OCI-LY1 (cell line): ENCODE data around the gene LRRC36.

Experiments
- H2AFZ ChIP-seq: fragments of 200-600 bp; sonication (generic), shearing (Covaris generic); 2 replicates; pipeline ENCODE4 v1.6.0; 2014; ENCODE audit warnings: antibody characterized with exemption, mild to moderate bottlenecking, low read length
- H3F3A ChIP-seq: fragments of 200-600 bp; sonication (generic), shearing (Covaris generic); 2 replicates; pipeline ENCODE4 v1.6.0; 2014; ENCODE audit warnings: mild to moderate bottlenecking, antibody characterized with exemption, low read length, moderate library complexity; ENCODE audit not compliant: insufficient read depth
- H3K27ac ChIP-seq: fragments of 200-600 bp; sonication (generic); 2 replicates; pipeline ENCODE4 v1.5.1; 2014; ENCODE audit warnings: low read length, mixed run types, mild to moderate bottlenecking, low read depth; ENCODE audit not compliant: poor library complexity, severe bottlenecking
- H3K27me3 ChIP-seq: fragments of 200-600 bp; sonication (generic); 2 replicates; pipeline ENCODE4 v1.6.0; 2014; ENCODE audit warnings: antibody characterized with exemption, mild to moderate bottlenecking, low read length, moderate library complexity; ENCODE audit not compliant: insufficient read depth
- H3K36me3 ChIP-seq: fragments of 200-600 bp; sonication (generic); 2 replicates; pipeline ENCODE4 v1.6.1; 2014; ENCODE audit warnings: mild to moderate bottlenecking, antibody characterized with exemption, low read length, moderate library complexity, mixed read lengths; ENCODE audit not compliant: insufficient read depth
- H3K4me1 ChIP-seq: fragments of 200-600 bp; sonication (generic); 2 replicates; pipeline ENCODE4 v1.5.1; 2014; ENCODE audit warnings: mild to moderate bottlenecking, low read length, moderate library complexity; ENCODE audit not compliant: insufficient read depth, severe bottlenecking
- H3K4me2 ChIP-seq: fragments of 200-600 bp; sonication (generic), shearing (Covaris generic); 2 replicates; pipeline ENCODE4 v1.6.1; 2014; ENCODE audit warnings: low read length
- H3K4me3 ChIP-seq: fragments of 200-600 bp; sonication (generic); 2 replicates; pipeline ENCODE4 v1.5.1; 2014; ENCODE audit warnings: low read length, low read depth, mild to moderate bottlenecking, mixed read lengths; ENCODE audit not compliant: poor library complexity, severe bottlenecking
- H3K79me2 ChIP-seq: fragments of 200-600 bp; shearing (Covaris generic); 2 replicates; pipeline ENCODE4 v1.6.1; 2016; ENCODE audit warnings: mixed run types, low read length, mixed read lengths; ENCODE audit not compliant: insufficient read depth
- H3K9ac ChIP-seq: fragments of 200-600 bp; sonication (generic), shearing (Covaris generic); 2 replicates; pipeline ENCODE4 v1.6.1; 2014; ENCODE audit warnings: mild to moderate bottlenecking, low read length, mixed read lengths
- H3K9me2 ChIP-seq: fragments of 200-600 bp; sonication (generic), shearing (Covaris generic); 2 replicates; pipeline ENCODE4 v1.6.1; 2014; ENCODE audit warnings: low read depth, mild to moderate bottlenecking, low read length, mixed read lengths
- H3K9me3 ChIP-seq: fragments of 200-600 bp; shearing (Covaris generic); 2 replicates; pipeline ENCODE4 v1.6.1; 2014; ENCODE audit warnings: low read length, mixed read lengths
- H4K20me1 ChIP-seq: fragments of 200-600 bp; sonication (generic), shearing (Covaris generic); 2 replicates; pipeline ENCODE4 v1.6.0; 2016; ENCODE audit warnings: mild to moderate bottlenecking, low read length; ENCODE audit not compliant: insufficient read depth
- EZH2 ChIP-seq: fragments of 200-600 bp; sonication (generic), shearing (Covaris generic); IDR thresholded peaks from 2 replicates; pipeline ENCODE4 v1.8.0; 2017; ENCODE audit warnings: borderline replicate concordance, mixed run types, mild to moderate bottlenecking, antibody characterized with exemption, low read length, moderate library complexity, mixed read lengths
- TF ChIP-seq, protein P1 (sequence below): fragments of 200-600 bp; sonication (generic), shearing (Covaris generic); IDR thresholded peaks from 2 replicates; pipeline ENCODE4 v1.5.1; 2017; ENCODE audit warnings: mild to moderate bottlenecking, antibody characterized with exemption, low read length, moderate library complexity, mixed read lengths

The LRRC36 gene

DNA sequence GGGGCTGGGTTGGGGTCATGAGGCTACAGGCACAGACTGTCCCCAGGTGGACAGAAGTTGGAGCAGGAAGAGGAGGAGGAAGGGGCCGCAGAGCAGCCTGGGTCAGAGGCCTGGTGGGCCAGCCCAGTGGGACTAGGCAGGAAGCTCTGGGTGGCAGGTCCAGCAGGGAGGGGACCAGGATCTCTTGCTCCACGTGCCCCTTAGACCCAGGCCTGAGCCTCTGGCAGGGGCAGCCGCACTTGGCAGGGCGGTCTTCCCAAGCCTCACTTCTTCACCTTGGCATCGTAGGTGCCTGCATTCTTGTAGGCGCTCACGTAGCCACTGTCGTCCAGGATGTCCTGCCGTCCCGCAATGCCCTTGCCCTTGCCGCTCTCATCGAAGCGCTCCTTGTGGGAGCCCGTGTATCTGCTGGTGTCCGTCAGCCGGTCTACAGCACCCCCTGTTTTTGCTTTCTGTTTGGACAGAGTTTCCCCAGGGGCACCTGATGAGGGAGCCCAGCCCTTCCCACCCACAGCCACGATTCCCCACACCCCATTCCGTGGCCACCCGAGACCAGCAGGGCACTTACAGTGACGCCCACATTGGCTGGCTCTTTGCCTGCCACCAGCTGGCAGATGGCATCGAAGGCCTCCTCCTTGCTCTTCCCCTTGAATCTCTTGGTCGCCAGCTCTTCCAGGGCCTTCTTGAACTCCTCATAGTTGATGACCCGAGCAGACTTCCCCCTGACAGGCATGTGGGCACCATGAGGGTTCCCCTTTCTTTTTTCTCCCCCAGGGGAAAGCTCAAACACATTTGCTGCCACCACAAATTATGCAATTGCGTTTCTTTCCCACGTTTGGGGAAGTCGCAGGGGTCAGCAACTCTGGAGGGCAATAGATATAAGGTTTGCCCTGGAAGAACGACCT is 63.5 kb downstream of the LRRC36 start:
- no peaks in the 10 kb centered on the region for H3K9me2 ChIP-seq
- H3K4me1 ChIP-seq = no peaks in the 10 kb centered on the region
- no peaks in the 10 kb centered on the region for H4K20me1 ChIP-seq
- no peaks in the 10 kb centered on the region for H3K9me3 ChIP-seq
- no peak overlapping the region for H3K9ac ChIP-seq
- no peaks in the 10 kb centered on the region for H3K27me3 ChIP-seq
- no peak overlapping the region for H3K27ac ChIP-seq
- no peaks in the 10 kb centered on the region for H3F3A ChIP-seq
- no peak overlapping the region for H3K4me3 ChIP-seq
- H3K36me3 ChIP-seq = no peaks in the 10 kb centered on the region
- no peak for TF ChIP-seq EZH2
- TF ChIP-seq, protein P1, sequence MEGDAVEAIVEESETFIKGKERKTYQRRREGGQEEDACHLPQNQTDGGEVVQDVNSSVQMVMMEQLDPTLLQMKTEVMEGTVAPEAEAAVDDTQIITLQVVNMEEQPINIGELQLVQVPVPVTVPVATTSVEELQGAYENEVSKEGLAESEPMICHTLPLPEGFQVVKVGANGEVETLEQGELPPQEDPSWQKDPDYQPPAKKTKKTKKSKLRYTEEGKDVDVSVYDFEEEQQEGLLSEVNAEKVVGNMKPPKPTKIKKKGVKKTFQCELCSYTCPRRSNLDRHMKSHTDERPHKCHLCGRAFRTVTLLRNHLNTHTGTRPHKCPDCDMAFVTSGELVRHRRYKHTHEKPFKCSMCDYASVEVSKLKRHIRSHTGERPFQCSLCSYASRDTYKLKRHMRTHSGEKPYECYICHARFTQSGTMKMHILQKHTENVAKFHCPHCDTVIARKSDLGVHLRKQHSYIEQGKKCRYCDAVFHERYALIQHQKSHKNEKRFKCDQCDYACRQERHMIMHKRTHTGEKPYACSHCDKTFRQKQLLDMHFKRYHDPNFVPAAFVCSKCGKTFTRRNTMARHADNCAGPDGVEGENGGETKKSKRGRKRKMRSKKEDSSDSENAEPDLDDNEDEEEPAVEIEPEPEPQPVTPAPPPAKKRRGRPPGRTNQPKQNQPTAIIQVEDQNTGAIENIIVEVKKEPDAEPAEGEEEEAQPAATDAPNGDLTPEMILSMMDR = no peak
- H2AFZ ChIP-seq = no peak overlapping the region
- no peaks in the 10 kb centered on the region for H3K79me2 ChIP-seq
- no peak overlapping the region for H3K4me2 ChIP-seq

DNA sequence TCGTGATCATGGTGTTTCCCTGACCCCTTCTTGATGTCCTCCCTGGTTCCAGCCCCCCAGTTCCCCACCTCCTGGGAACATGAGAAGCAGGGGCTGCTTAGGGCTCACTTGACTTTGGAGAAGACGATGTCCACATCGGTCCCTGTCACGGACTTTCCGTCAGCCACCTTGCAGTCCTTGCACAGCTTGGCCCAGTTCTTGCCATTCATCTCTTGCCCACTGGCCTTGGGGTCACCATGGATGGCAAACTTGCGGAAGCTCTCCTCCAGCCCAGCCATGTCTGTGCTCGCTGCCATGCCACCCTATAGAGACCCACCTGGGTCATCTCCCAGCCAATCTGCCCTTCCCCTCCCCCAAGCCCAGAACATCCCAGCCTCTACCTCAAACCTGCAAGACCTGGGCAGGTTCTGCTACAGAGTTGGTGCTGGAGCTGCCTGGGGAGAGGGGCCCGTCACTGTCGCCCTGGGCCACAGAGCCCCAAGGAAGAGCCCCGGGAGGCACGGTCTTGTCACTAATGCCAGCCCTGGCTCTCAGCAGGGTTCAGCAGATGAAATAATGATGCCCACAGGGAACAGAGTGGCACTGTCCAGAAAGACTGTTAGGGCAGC is 64.3 kb downstream of the LRRC36 start:
- no peaks in the 10 kb centered on the region for H4K20me1 ChIP-seq
- H3F3A ChIP-seq = no peaks in the 10 kb centered on the region
- H3K4me1 ChIP-seq = no peaks in the 10 kb centered on the region
- no peaks in the 10 kb centered on the region for H3K9me2 ChIP-seq
- H3K27ac ChIP-seq = no peak overlapping the region
- H3K4me2 ChIP-seq = no peak overlapping the region
- H3K36me3 ChIP-seq = no peaks in the 10 kb centered on the region
- no peak for TF ChIP-seq EZH2
- TF ChIP-seq, protein P1 = no peak
- H3K4me3 ChIP-seq = no peak overlapping the region
- no peaks in the 10 kb centered on the region for H3K27me3 ChIP-seq
- no peak overlapping the region for H3K9ac ChIP-seq
- H3K9me3 ChIP-seq = no peaks in the 10 kb centered on the region
- H2AFZ ChIP-seq = no peak overlapping the region
- H3K79me2 ChIP-seq = no peaks in the 10 kb centered on the region

DNA sequence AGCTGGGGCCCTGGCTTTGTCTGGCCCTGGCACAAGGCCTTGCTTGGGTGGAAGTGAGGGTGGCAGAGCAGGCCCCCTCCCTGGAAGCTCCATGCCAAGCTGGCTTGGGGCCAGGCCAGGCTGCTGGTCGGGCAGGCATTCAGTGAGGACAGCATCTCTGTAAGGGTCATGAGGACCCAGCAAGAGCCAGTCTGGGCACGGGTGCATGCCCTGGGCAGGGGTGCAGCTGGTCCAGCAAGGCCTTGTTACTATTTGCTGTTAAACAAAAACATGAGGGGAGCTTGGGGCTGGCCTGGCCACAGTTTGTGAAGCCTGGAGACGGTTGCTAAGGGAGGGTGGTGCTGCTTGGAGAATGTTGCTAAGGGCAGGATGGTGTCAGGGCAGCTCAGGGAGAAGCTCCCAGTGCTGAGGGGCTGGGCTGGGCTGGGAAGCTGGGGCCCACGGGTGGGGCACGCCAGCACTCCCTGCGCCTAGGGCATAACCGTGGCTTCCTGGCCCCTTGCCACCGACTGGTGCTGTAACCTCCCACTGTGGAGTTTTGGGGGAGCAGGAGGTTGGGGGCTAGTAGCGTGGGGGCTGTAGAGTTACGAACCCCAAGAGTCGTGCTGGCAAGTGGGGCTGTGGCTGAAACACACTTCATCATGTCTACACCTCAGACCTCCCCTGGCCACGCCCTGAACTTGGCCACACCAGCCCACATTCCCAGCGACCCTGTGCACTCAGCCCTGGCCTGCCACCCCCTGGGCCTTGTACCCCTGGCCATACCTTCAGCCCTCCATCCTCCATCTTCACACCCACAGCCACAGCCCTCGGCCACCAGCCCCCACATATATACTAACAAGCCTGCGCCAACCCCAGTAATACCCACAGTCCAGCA is 65.0 kb downstream of the LRRC36 start:
- no peak overlapping the region for H3K27ac ChIP-seq
- H3K4me1 ChIP-seq = no peaks in the 10 kb centered on the region

More for the DNA sequence above, 65.0 kb downstream of the LRRC36 start:
- TF ChIP-seq, protein P1 = no peak
- no peaks in the 10 kb centered on the region for H4K20me1 ChIP-seq
- H3F3A ChIP-seq = no peaks in the 10 kb centered on the region
- no peaks in the 10 kb centered on the region for H3K27me3 ChIP-seq
- H3K9me3 ChIP-seq = no peaks in the 10 kb centered on the region
- no peaks in the 10 kb centered on the region for H3K79me2 ChIP-seq
- no peak overlapping the region for H2AFZ ChIP-seq
- H3K4me3 ChIP-seq = no peak overlapping the region
- H3K4me2 ChIP-seq = no peak overlapping the region
- no peak overlapping the region for H3K9ac ChIP-seq
- H3K9me2 ChIP-seq = no peaks in the 10 kb centered on the region
- H3K36me3 ChIP-seq = no peaks in the 10 kb centered on the region
